H1 (cell line): ENCODE data around the gene FOXF2. TPM values are rescaled to one million over a fixed set of nuclear protein-coding genes. Genes with fewer than 3 reads are reported as not detected.

Experiments used
- CTCF ChIA-PET: fragments of 300-600 bp; sonication (Branson Sonifier 250); formaldehyde crosslinking; loops from one replicate; lab custom pipeline; 2021; ENCODE audit not compliant: partially characterized antibody; lab: Charles Lee
- POLR2A ChIA-PET: fragments of 300-600 bp; sonication (Branson Sonifier 250); formaldehyde crosslinking; loops from one replicate; lab custom pipeline; 2021; ENCODE audit warnings: inconsistent platforms; ENCODE audit not compliant: partially characterized antibody; lab: Charles Lee
- DNase-seq, 2 experiments: peaks; one replicate each; pipeline versions ENCODE4 v3.0.0 to v3.0.0-alpha.2; 2010 to 2022; ENCODE audit warnings: low spot score in 2 of 2, low read depth in 1 of 2, mixed read lengths in 1 of 2
- FAIRE-seq: peaks from 2 replicates; lab custom pipeline; 2011; peaks lifted over from hg19 to GRCh38; lab: Jason Lieb, UNC
- H2AFZ ChIP-seq: 2 replicates; pipeline ENCODE4 v1.8.1; 2012; ENCODE audit warnings: low read length, inconsistent platforms
- H2AK5ac ChIP-seq: 2 replicates; pipeline ENCODE4 v1.6.1; 2013; ENCODE audit warnings: low read depth, low read length
- H2BK120ac ChIP-seq: replicated peaks from 2 replicates; pipeline ENCODE3; 2013; ENCODE audit warnings: low read depth, low read length, inconsistent platforms
- H2BK12ac ChIP-seq: 2 replicates; pipeline ENCODE4 v1.6.1; 2013; ENCODE audit warnings: low read depth, low read length
- H2BK15ac ChIP-seq: 2 replicates; pipeline ENCODE4 v1.6.1; 2013; ENCODE audit warnings: low read length
- H2BK20ac ChIP-seq: 2 replicates; pipeline ENCODE4 v1.6.1; 2013; ENCODE audit warnings: low read length
- H2BK5ac ChIP-seq: 2 replicates; pipeline ENCODE4 v1.6.1; 2013; ENCODE audit warnings: low read depth, low read length
- H3K14ac ChIP-seq: 2 replicates; pipeline ENCODE4 v1.6.1; 2013; ENCODE audit warnings: inconsistent platforms; ENCODE audit not compliant: insufficient read length
- H3K18ac ChIP-seq: 2 replicates; pipeline ENCODE4 v1.6.1; 2013; ENCODE audit warnings: low read length; ENCODE audit errors: extremely low read depth
- H3K23ac ChIP-seq: 2 replicates; pipeline ENCODE4 v1.6.1; 2013; ENCODE audit warnings: inconsistent platforms; ENCODE audit not compliant: insufficient read length
- H3K23me2 ChIP-seq: 2 replicates; pipeline ENCODE4 v1.6.1; 2013; ENCODE audit warnings: low read depth, low read length
- H3K27ac ChIP-seq: 2 replicates; pipeline ENCODE4 v1.6.1; 2011; ENCODE audit warnings: low read depth, low read length, inconsistent platforms
- H3K27me3 ChIP-seq, 4 experiments: replicated peaks in 1 of 4; 1 replicate in 1 of 4; 2 replicates in 3 of 4; pipeline versions ENCODE4 v1.6.1 to v1.8.1; 2011 to 2013; ENCODE audit warnings: low read length in 3 of 4, mild to moderate bottlenecking in 3 of 4, inconsistent platforms in 2 of 4, mixed read lengths in 2 of 4, moderate library complexity in 1 of 4; ENCODE audit not compliant: control insufficient read depth in 3 of 4, insufficient read depth in 3 of 4; ENCODE audit errors: extremely low read depth in 1 of 4
- H3K36me3 ChIP-seq, 4 experiments: 2 replicates each; pipeline versions ENCODE4 v1.6.1 to v1.8.1; 2011 to 2013; ENCODE audit warnings: mild to moderate bottlenecking in 4 of 4, low read length in 3 of 4, moderate library complexity in 2 of 4, control low read depth in 1 of 4, inconsistent platforms in 1 of 4; ENCODE audit not compliant: insufficient read depth in 4 of 4, control insufficient read depth in 2 of 4
- H3K4ac ChIP-seq: replicated peaks from 2 replicates; pipeline ENCODE3; 2013; ENCODE audit warnings: low read length, low read depth, mixed read lengths, inconsistent platforms; ENCODE audit not compliant: insufficient read length
- H3K4me1 ChIP-seq, 4 experiments: replicated peaks in 1 of 4; 1 replicate in 1 of 4; 2 replicates in 3 of 4; pipeline versions ENCODE4 v1.6.1 to v1.8.1; 2011 to 2013; ENCODE audit warnings: low read length in 3 of 4, inconsistent platforms in 2 of 4, mixed read lengths in 1 of 4; ENCODE audit not compliant: insufficient read depth in 4 of 4, control insufficient read depth in 3 of 4
- H3K4me2 ChIP-seq, 2 experiments: 2 replicates each; pipeline versions ENCODE4 v1.6.1 to v1.8.1; 2011 to 2013; ENCODE audit warnings: low read depth in 2 of 2, low read length in 2 of 2, control low read depth in 1 of 2, inconsistent platforms in 1 of 2, mild to moderate bottlenecking in 1 of 2; ENCODE audit not compliant: insufficient read depth in 1 of 2
- H3K4me3 ChIP-seq, 4 experiments: fragments of 200-600, 300-600 bp in 1 of 4; sonication (generic), shearing (Covaris generic), sonication (Bioruptor Twin) in 1 of 4; 2 replicates each; pipeline versions ENCODE4 v1.5.1 to v1.8.1; 2011 to 2016; ENCODE audit warnings: low read length in 4 of 4, low read depth in 3 of 4, control low read depth in 2 of 4, inconsistent platforms in 2 of 4, mild to moderate bottlenecking in 2 of 4, mixed read lengths in 1 of 4, moderate library complexity in 1 of 4; ENCODE audit not compliant: insufficient read depth in 2 of 4; ENCODE audit errors: extremely low read depth in 1 of 4
- H3K56ac ChIP-seq: replicated peaks from 2 replicates; pipeline ENCODE3; 2013; ENCODE audit warnings: low read depth, mild to moderate bottlenecking, mixed read lengths, low read length, inconsistent platforms; ENCODE audit not compliant: insufficient read length
- H3K79me1 ChIP-seq: 2 replicates; pipeline ENCODE4 v1.6.1; 2013; ENCODE audit warnings: low read depth, low read length, control low read depth
- H3K79me2 ChIP-seq, 2 experiments: 2 replicates each; pipeline versions ENCODE4 v1.6.1 to v1.8.1; 2012 to 2013; ENCODE audit warnings: low read length in 2 of 2, mild to moderate bottlenecking in 2 of 2, inconsistent platforms in 1 of 2; ENCODE audit not compliant: insufficient read depth in 2 of 2, control insufficient read depth in 1 of 2
- H3K9ac ChIP-seq, 4 experiments: replicated peaks in 1 of 4; 1 replicate in 1 of 4; 2 replicates in 3 of 4; pipeline versions ENCODE4 v1.6.1 to v1.8.1; 2011 to 2013; ENCODE audit warnings: low read depth in 3 of 4, low read length in 3 of 4, control low read depth in 2 of 4, mild to moderate bottlenecking in 2 of 4, moderate library complexity in 2 of 4, inconsistent platforms in 1 of 4; ENCODE audit errors: extremely low read depth in 1 of 4
- H3K9me3 ChIP-seq, 2 experiments: 2 replicates each; pipeline versions ENCODE4 v1.6.1 to v1.8.1; 2012 to 2013; ENCODE audit warnings: mild to moderate bottlenecking in 2 of 2, moderate library complexity in 2 of 2, control low read depth in 1 of 2, inconsistent platforms in 1 of 2, low read depth in 1 of 2, low read length in 1 of 2, mixed read lengths in 1 of 2; ENCODE audit not compliant: insufficient read depth in 2 of 2
- H4K20me1 ChIP-seq, 2 experiments: replicated peaks in 1 of 2; 2 replicates each; pipeline versions ENCODE3 to v1.8.1; 2011 to 2013; ENCODE audit warnings: inconsistent platforms in 2 of 2, low read length in 2 of 2, mild to moderate bottlenecking in 1 of 2; ENCODE audit not compliant: insufficient read depth in 2 of 2, control insufficient read depth in 1 of 2
- H4K5ac ChIP-seq: 2 replicates; pipeline ENCODE4 v1.6.1; 2013; ENCODE audit warnings: low read length, low read depth, mixed read lengths, inconsistent platforms; ENCODE audit not compliant: insufficient read length
- H4K8ac ChIP-seq: 2 replicates; pipeline ENCODE4 v1.8.0; 2013; ENCODE audit warnings: mild to moderate bottlenecking, moderate library complexity, low read length, inconsistent platforms; ENCODE audit not compliant: insufficient read depth; ENCODE audit errors: extremely low read depth
- H4K91ac ChIP-seq: replicated peaks from 2 replicates; pipeline ENCODE3; 2013; ENCODE audit warnings: low read length, mixed read lengths, inconsistent platforms; ENCODE audit not compliant: insufficient read length
- ASH2L ChIP-seq: fragments of 200-600, 300-600 bp; sonication (generic); IDR thresholded peaks from one replicate; pipeline ENCODE4 v1.7.1; 2017; ENCODE audit warnings: low read length
- BCL11A ChIP-seq, 2 experiments: IDR thresholded peaks; one replicate each; pipeline ENCODE4 v1.6.1; 2011; ENCODE audit warnings: low read depth in 2 of 2, low read length in 2 of 2, mild to moderate bottlenecking in 2 of 2
- CREB1 ChIP-seq: IDR thresholded peaks from 2 replicates; pipeline ENCODE4 v1.6.1; 2012; ENCODE audit warnings: inconsistent platforms
- EGR1 ChIP-seq: IDR thresholded peaks from 2 replicates; pipeline ENCODE4 v1.6.1; 2011; ENCODE audit warnings: low read depth, low read length, borderline replicate concordance
- EZH2 ChIP-seq: fragments of 200-600 bp; sonication (generic); IDR thresholded peaks from 2 replicates; pipeline ENCODE4 v1.7.1; 2012; ENCODE audit warnings: low read depth, mild to moderate bottlenecking, moderate library complexity, low read length, inconsistent platforms; ENCODE audit not compliant: severe bottlenecking
- JUN ChIP-seq: IDR thresholded peaks from 2 replicates; pipeline ENCODE4 v1.6.1; 2011; ENCODE audit warnings: low read depth, mild to moderate bottlenecking, improper control_type of control experiment, low read length
- RNF2 ChIP-seq: fragments of 200-900, 300-1000 bp; sonication (generic); IDR thresholded peaks from 2 replicates; pipeline ENCODE4 v1.7.1; 2016; ENCODE audit warnings: borderline replicate concordance, low read depth, mild to moderate bottlenecking, antibody characterized with exemption, low read length; ENCODE audit not compliant: poor library complexity, severe bottlenecking; ENCODE audit errors: missing control alignments
- SUZ12 ChIP-seq: fragments of 200-600 bp; sonication (generic); IDR thresholded peaks from 2 replicates; pipeline ENCODE4 v1.6.1; 2012; ENCODE audit warnings: mild to moderate bottlenecking, inconsistent platforms, low read length, moderate library complexity, mixed read lengths
- WGBS, 2 experiments: shearing (Covaris generic) in 1 of 2; methylation state at CpG; one replicate each; pipeline versions ENCODE4 v1.1.6 to v1.1.7; 2013 to 2015; ENCODE audit warnings: low lambda C conversion rate in 2 of 2, mixed read lengths in 2 of 2, inconsistent platforms in 1 of 2, low coverage in 1 of 2, missing lambda C conversion rate in 1 of 2; ENCODE audit not compliant: insufficient replicate concordance in 2 of 2, insufficient coverage in 1 of 2, insufficient read length in 1 of 2; ENCODE audit errors: extremely low coverage in 1 of 2, missing lambda C conversion rate in 1 of 2; 5-methylcytosine and 5-hydroxymethylcytosine counted together
- polyA plus RNA-seq, 7 experiments: library from polyadenylated mRNA; depleted of rRNA in 3 of 7; stranded (reverse) in 5 of 7; unstranded in 2 of 7; fragments of >200 nt in 5 of 7; fragments of 200-250 nt in 2 of 7; gene quantifications; 1 replicate in 5 of 7; 2 replicates in 1 of 7; 4 replicates in 1 of 7; pipeline versions ENCODE4 v1.2.1 to v1.2.3, GENCODE V29; 2011 to 2013; ENCODE audit warnings: missing spikeins in 2 of 7, mixed read lengths in 2 of 7
- total RNA-seq: library from RNA; stranded (reverse); fragmentation: NEBNext Ultra II Directional; extraction: Animal tissue kit (Norgen Biotek cat#: 25700); gene quantifications from 2 replicates; pipeline ENCODE4 v1.2.1, GENCODE V29; 2021
- TF ChIP-seq, protein P1 (sequence below): IDR thresholded peaks from 2 replicates; pipeline ENCODE4 v1.6.1; 2012; ENCODE audit warnings: low read length, inconsistent platforms

FOXF2 gene
- total and polyA plus RNA-seq, 2 of the 8 experiments (the other 6 are each of a cell fraction or from before 2014, with no cell fraction given): 0.05 TPM; not detected in 1

DNA sequence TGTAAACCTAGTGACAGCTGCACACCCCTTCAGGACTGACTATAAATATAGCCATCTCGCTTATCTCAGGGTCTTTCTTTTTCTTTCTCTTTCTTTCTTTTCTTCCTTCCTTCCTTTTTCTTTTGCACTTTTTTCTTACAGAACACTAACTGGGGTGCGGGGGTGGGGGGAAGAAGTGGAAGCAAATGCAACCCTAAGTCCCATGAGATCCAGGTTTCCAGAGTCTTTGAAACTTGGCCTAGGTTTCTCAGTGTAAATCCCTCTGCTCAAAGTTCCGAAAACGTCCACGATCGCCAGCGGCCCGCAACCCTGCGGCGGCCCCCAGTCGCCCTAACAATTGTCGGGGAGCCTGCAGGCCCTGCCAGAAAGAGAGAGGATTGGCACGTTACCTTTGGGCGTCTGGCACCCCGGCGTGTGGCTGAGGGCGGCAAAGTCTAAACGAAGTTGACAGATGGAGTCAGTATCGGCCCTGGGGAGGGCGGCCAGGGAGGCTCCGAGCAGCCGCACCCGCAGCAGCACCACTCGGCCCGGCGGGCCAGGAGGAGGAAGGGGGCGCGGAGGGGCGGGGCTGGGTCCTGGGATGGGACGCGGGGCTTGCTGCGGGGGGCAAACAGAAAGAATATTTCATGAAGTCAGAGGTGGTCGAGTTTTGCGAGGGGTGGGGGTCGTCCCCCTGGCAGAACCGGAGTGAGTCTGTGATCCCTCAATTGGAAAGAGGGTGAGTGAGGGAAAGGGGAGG, 577 bp upstream of the FOXF2 start:
- H3K9ac ChIP-seq: no peak overlapping the region
- peaks cover 93 to 100% (median 99%) of the 10 kb centered on the region in 4 experiments for H3K27me3 ChIP-seq
- H3K23ac ChIP-seq: no peak overlapping the region
- H3K4me1 ChIP-seq: peaks cover 0 to 39% (median 18%) of the 10 kb centered on the region in 4 experiments; a peak in 6 of 7 replicates
- CTCF ChIA-PET: interaction anchor here (0.8 to 1.7 kb wide), 5 partner anchors 8 to 76 kb away, joined by 3 to 5 read pairs (median 4); no protein-coding TSS in a partner anchor
- TF ChIP-seq SUZ12 (peak; percentile 99), ASH2L (peak; percentile 58), RNF2 (peak; percentile 98), JUN (no peak), EGR1 (no peak), CREB1 (no peak), EZH2 (peak; percentile 99), BCL11A (IDR thresholded peaks at IDR 0.05; ENCODE audit: low read depth in 2 of 2, low read length in 2 of 2) (no peak)
- TF ChIP-seq, protein P1, sequence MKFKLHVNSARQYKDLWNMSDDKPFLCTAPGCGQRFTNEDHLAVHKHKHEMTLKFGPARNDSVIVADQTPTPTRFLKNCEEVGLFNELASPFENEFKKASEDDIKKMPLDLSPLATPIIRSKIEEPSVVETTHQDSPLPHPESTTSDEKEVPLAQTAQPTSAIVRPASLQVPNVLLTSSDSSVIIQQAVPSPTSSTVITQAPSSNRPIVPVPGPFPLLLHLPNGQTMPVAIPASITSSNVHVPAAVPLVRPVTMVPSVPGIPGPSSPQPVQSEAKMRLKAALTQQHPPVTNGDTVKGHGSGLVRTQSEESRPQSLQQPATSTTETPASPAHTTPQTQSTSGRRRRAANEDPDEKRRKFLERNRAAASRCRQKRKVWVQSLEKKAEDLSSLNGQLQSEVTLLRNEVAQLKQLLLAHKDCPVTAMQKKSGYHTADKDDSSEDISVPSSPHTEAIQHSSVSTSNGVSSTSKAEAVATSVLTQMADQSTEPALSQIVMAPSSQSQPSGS: no peak
- TF ChIP-seq, all 59 proteins: peak for 4
- Histone ChIP-seq H2AFZ (no peak overlapping the region), H3K27ac (no peak overlapping the region), H3K18ac (no peak overlapping the region), H2BK5ac (no peak overlapping the region), H4K5ac (no peak overlapping the region), H3K56ac (no peak overlapping the region), H3K14ac (no peak overlapping the region), H3K9me3 (no peaks in the 10 kb centered on the region), H2BK120ac (no peak overlapping the region), H3K79me2 (no peaks in the 10 kb centered on the region), H4K20me1 (peaks cover 12 to 32% of the 10 kb centered on the region in 2 experiments), H2BK15ac (no peak overlapping the region), H2BK12ac (no peak overlapping the region), H3K36me3 (peaks cover 0 to 13% (median 0%) of the 10 kb centered on the region in 4 experiments; a peak in 1 of 8 replicates), H3K23me2 (peaks cover 2% of the 10 kb centered on the region; the same call in 1 of the 2 replicates), H2AK5ac (no peak overlapping the region; the same call in 1 of the 2 replicates), H4K8ac (no peak overlapping the region), H3K4me3 (peak overlapping the region in 2 of 4 experiments; percentile 30 to 52; a peak in 4 of 8 replicates), H3K4me2 (peak overlapping the region; percentile 41 to 73), H4K91ac (no peak overlapping the region), H3K79me1 (no peaks in the 10 kb centered on the region), H3K4ac (no peak overlapping the region), H2BK20ac (no peak overlapping the region)
- POLR2A ChIA-PET: interaction anchor here (1.2 kb wide), 1 partner anchor 12 kb away, joined by 4 read pairs; no protein-coding TSS in a partner anchor
- DNase-seq: peak in 1 of 2 experiments; percentile 75
- WGBS, 2 experiments: 2% methylated on average over 18 of the region's 36 CpGs; no CpG with 5 or more reads in 1 of the 2 experiments
- no peak for FAIRE-seq
